WTC11 (cell line): ENCODE measurements around the gene PHLDA3. TPM values are rescaled to one million over a fixed set of nuclear protein-coding genes. Genes with fewer than 3 reads are reported as not detected.

Experiments used
- ATAC-seq: fragments of 200-7000 bp; cut with Tn5 transposase; 2 replicates; pipeline ENCODE4 v1.10.0; 2021; ENCODE audit warnings: mild to moderate bottlenecking, moderate library complexity
- CTCF ChIA-PET: fragments of 300-600 bp; sonication (Branson Sonifier 250); formaldehyde crosslinking; loops from one replicate; lab custom pipeline; 2021; ENCODE audit warnings: antibody characterized with exemption; lab: Charles Lee
- POLR2A ChIA-PET: fragments of 350-600 bp; sonication (Branson Sonifier 250); formaldehyde crosslinking; loops from one replicate; lab custom pipeline; 2021; ENCODE audit warnings: antibody characterized with exemption; lab: Charles Lee
- DNase-seq: peaks from one replicate; pipeline ENCODE4 v3.0.0; 2021; ENCODE audit warnings: low spot score
- H3K27ac Mint-ChIP-seq: 2 replicates; pipeline ENCODE4 v1.8.0; 2021; ENCODE audit warnings: mixed read lengths
- H3K27me3 Mint-ChIP-seq: 2 replicates; pipeline ENCODE4 v1.8.0; 2021; ENCODE audit warnings: low read depth, mild to moderate bottlenecking, moderate library complexity, mixed read lengths
- H3K36me3 Mint-ChIP-seq: 2 replicates; pipeline ENCODE4 v1.8.0; 2021; ENCODE audit warnings: mixed read lengths
- H3K4me1 Mint-ChIP-seq: 2 replicates; pipeline ENCODE4 v1.8.0; 2022; ENCODE audit warnings: mixed read lengths
- H3K4me3 Mint-ChIP-seq: 2 replicates; pipeline ENCODE4 v1.8.0; 2021; ENCODE audit warnings: mild to moderate bottlenecking, moderate library complexity, mixed read lengths
- H3K9me3 Mint-ChIP-seq: 2 replicates; pipeline ENCODE4 v1.8.0; 2021; ENCODE audit warnings: mixed read lengths
- CREB1 ChIP-seq: sonication (generic); formaldehyde crosslinking; IDR thresholded peaks from 2 replicates; pipeline ENCODE4 v1.8.0; 2023; ENCODE audit warnings: mild to moderate bottlenecking, missing genetic modification reagents
- E2F5 ChIP-seq: sonication (generic); formaldehyde crosslinking; IDR thresholded peaks from 2 replicates; pipeline ENCODE4 v1.8.1; 2022; ENCODE audit warnings: mild to moderate bottlenecking, moderate library complexity, missing genetic modification reagents
- ERG ChIP-seq: fragments of 250-450 bp; sonication (Bioruptor Pico); IDR thresholded peaks from 2 replicates; pipeline ENCODE4 v1.8.0; 2021; ENCODE audit warnings: mild to moderate bottlenecking
- ESRRA ChIP-seq: sonication (generic); formaldehyde crosslinking; IDR thresholded peaks from 2 replicates; pipeline ENCODE4 v1.8.1; 2022; ENCODE audit warnings: mild to moderate bottlenecking, missing genetic modification reagents, borderline replicate concordance
- ETV6 ChIP-seq: sonication (generic); formaldehyde crosslinking; IDR thresholded peaks from 2 replicates; pipeline ENCODE4 v1.8.1; 2022; ENCODE audit warnings: mild to moderate bottlenecking, missing genetic modification reagents
- FOXJ3 ChIP-seq: sonication (generic); formaldehyde crosslinking; IDR thresholded peaks from 2 replicates; pipeline ENCODE4 v1.9.0; 2021; ENCODE audit warnings: missing genetic modification reagents, mild to moderate bottlenecking, borderline replicate concordance
- IRF2 ChIP-seq: sonication (generic); formaldehyde crosslinking; IDR thresholded peaks from 2 replicates; pipeline ENCODE4 v1.8.0; 2022; ENCODE audit warnings: low read depth, missing genetic modification reagents, borderline replicate concordance
- KAT7 ChIP-seq: sonication (generic); formaldehyde crosslinking; IDR thresholded peaks from 2 replicates; pipeline ENCODE4 v1.8.1; 2023; ENCODE audit warnings: missing genetic modification reagents, mild to moderate bottlenecking, borderline replicate concordance
- NFATC4 ChIP-seq: fragments of 250-450 bp; sonication (Bioruptor Pico); IDR thresholded peaks from 2 replicates; pipeline ENCODE4 v1.9.0; 2021; ENCODE audit warnings: mild to moderate bottlenecking
- RORB ChIP-seq: fragments of 250-450 bp; sonication (Bioruptor Pico); IDR thresholded peaks from 2 replicates; pipeline ENCODE4 v1.9.0; 2021; ENCODE audit warnings: mild to moderate bottlenecking
- TEAD4 ChIP-seq: sonication (generic); formaldehyde crosslinking; IDR thresholded peaks from 2 replicates; pipeline ENCODE4 v1.8.0; 2022; ENCODE audit warnings: mild to moderate bottlenecking, missing genetic modification reagents
- USF2 ChIP-seq: sonication (generic); formaldehyde crosslinking; IDR thresholded peaks from 2 replicates; pipeline ENCODE4 v1.8.1; 2023; ENCODE audit warnings: mild to moderate bottlenecking, missing genetic modification reagents, moderate library complexity
- ZNF121 ChIP-seq: sonication (generic); formaldehyde crosslinking; IDR thresholded peaks from 2 replicates; pipeline ENCODE4 v1.8.0; 2023; ENCODE audit warnings: missing genetic modification reagents
- total RNA-seq: library from RNA; stranded (reverse); gene quantifications from 3 replicates; pipeline ENCODE4 v1.2.3, GENCODE V29; 2021
- TF ChIP-seq, protein P1 (sequence below): sonication (generic); formaldehyde crosslinking; IDR thresholded peaks from 2 replicates; pipeline ENCODE4 v1.8.0; 2022; ENCODE audit warnings: mild to moderate bottlenecking, missing genetic modification reagents
- TF ChIP-seq, protein P2 (sequence below): fragments of 250-450 bp; sonication (Bioruptor Pico); IDR thresholded peaks from 2 replicates; pipeline ENCODE4 v1.9.0; 2021; ENCODE audit warnings: mild to moderate bottlenecking, borderline replicate concordance
- TF ChIP-seq, protein P3 (sequence below): sonication (generic); formaldehyde crosslinking; IDR thresholded peaks from 2 replicates; pipeline ENCODE4 v1.8.1; 2023; ENCODE audit warnings: mild to moderate bottlenecking, missing genetic modification reagents, borderline replicate concordance

PHLDA3 gene
- total RNA-seq, 1 experiment from 2014 or later, result 95.1 TPM

DNA sequence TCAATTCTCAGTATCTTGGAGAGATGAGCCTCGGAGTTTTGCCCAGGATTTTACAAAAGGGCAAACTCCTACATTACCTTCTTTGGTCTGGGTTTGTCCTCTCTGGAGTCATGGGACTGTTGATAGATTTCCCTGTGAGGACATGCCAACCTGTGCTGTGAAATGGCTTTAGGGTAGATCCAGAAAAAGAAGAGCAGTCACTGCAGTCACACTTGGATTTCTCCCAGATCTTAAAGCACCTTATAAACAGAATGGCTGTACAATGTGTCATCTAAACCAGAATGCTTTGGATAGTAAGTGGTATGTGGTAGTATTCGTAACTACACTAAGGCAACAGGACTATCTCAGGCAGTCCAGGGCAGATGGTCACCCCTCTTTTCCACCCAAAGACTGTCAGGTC is 39.8 kb upstream of the PHLDA3 start (continued):
- no peak for TF ChIP-seq CREB1 (CRISPR knock-in tag)
- TF ChIP-seq ETV6 (CRISPR knock-in tag), result no peak
- TF ChIP-seq E2F5 (CRISPR knock-in tag), result no peak
- no peak for TF ChIP-seq USF2
- no peak for TF ChIP-seq ESRRA (CRISPR knock-in tag)
- TF ChIP-seq RORB (CRISPR knock-in tag), result no peak
- TF ChIP-seq ERG, result no peak
- no peak for TF ChIP-seq IRF2 (CRISPR knock-in tag)
- TF ChIP-seq, protein P1, sequence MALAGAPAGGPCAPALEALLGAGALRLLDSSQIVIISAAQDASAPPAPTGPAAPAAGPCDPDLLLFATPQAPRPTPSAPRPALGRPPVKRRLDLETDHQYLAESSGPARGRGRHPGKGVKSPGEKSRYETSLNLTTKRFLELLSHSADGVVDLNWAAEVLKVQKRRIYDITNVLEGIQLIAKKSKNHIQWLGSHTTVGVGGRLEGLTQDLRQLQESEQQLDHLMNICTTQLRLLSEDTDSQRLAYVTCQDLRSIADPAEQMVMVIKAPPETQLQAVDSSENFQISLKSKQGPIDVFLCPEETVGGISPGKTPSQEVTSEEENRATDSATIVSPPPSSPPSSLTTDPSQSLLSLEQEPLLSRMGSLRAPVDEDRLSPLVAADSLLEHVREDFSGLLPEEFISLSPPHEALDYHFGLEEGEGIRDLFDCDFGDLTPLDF (CRISPR knock-in tag), result no peak
- TF ChIP-seq ZNF121 (CRISPR knock-in tag), result no peak

GRCh38 chr1:201507360-201507675 is 38.3 kb upstream of the PHLDA3 start:
- Mint-ChIP-seq H3K4me3 (peak overlapping the region; percentile 61), H3K27ac (no peak overlapping the region), H3K36me3 (no peaks in the 10 kb centered on the region), H3K27me3 (peaks cover 39% of the 10 kb centered on the region), H3K9me3 (no peaks in the 10 kb centered on the region), H3K4me1 (peaks cover 50% of the 10 kb centered on the region)
- no peak for ATAC-seq
- ChIA-PET POLR2A (interaction anchor here (0.7 kb wide), 1 partner anchor 23 kb away, joined by 3 read pairs; no protein-coding TSS in a partner anchor), CTCF (interaction anchor here (0.6 to 5.6 kb wide), 7 partner anchors 12 to 68 kb away, joined by 3 to 63 read pairs (median 8); no protein-coding TSS in a partner anchor)
- DNase-seq, result no peak
- TF ChIP-seq E2F5 (CRISPR knock-in tag) (no peak), ZNF121 (CRISPR knock-in tag) (no peak), KAT7 (CRISPR knock-in tag) (peak; percentile 5; the same call in 1 of the 2 replicates)
- TF ChIP-seq, protein P1 (CRISPR knock-in tag), result no peak
- TF ChIP-seq, all 79 proteins: peak for 1

- Mint-ChIP-seq H3K9me3 (no peaks in the 10 kb centered on the region), H3K27me3 (peaks cover 39% of the 10 kb centered on the region), H3K36me3 (no peaks in the 10 kb centered on the region), H3K27ac (no peak within 1 kb of the TSS), H3K4me1 (peaks cover 49% of the 10 kb centered on the region), H3K4me3 (peak within 1 kb of the TSS; percentile 67)
- ChIA-PET POLR2A (interaction anchor here (0.7 to 2.0 kb wide), 2 partner anchors 23 to 25 kb away, joined by 3 to 11 read pairs; no protein-coding TSS in a partner anchor), CTCF (interaction anchor here (0.6 to 5.6 kb wide), 8 partner anchors 11 to 286 kb away, joined by 3 to 63 read pairs (median 6); no protein-coding TSS in a partner anchor)
- peak; percentile 19 for ATAC-seq
- DNase-seq, result peak; percentile 49
- TF ChIP-seq, protein P2, sequence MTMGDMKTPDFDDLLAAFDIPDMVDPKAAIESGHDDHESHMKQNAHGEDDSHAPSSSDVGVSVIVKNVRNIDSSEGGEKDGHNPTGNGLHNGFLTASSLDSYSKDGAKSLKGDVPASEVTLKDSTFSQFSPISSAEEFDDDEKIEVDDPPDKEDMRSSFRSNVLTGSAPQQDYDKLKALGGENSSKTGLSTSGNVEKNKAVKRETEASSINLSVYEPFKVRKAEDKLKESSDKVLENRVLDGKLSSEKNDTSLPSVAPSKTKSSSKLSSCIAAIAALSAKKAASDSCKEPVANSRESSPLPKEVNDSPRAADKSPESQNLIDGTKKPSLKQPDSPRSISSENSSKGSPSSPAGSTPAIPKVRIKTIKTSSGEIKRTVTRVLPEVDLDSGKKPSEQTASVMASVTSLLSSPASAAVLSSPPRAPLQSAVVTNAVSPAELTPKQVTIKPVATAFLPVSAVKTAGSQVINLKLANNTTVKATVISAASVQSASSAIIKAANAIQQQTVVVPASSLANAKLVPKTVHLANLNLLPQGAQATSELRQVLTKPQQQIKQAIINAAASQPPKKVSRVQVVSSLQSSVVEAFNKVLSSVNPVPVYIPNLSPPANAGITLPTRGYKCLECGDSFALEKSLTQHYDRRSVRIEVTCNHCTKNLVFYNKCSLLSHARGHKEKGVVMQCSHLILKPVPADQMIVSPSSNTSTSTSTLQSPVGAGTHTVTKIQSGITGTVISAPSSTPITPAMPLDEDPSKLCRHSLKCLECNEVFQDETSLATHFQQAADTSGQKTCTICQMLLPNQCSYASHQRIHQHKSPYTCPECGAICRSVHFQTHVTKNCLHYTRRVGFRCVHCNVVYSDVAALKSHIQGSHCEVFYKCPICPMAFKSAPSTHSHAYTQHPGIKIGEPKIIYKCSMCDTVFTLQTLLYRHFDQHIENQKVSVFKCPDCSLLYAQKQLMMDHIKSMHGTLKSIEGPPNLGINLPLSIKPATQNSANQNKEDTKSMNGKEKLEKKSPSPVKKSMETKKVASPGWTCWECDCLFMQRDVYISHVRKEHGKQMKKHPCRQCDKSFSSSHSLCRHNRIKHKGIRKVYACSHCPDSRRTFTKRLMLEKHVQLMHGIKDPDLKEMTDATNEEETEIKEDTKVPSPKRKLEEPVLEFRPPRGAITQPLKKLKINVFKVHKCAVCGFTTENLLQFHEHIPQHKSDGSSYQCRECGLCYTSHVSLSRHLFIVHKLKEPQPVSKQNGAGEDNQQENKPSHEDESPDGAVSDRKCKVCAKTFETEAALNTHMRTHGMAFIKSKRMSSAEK (CRISPR knock-in tag), result no peak
- no peak for TF ChIP-seq NFATC4 (CRISPR knock-in tag)
- TF ChIP-seq CREB1 (CRISPR knock-in tag), result no peak
- no peak for TF ChIP-seq TEAD4
- TF ChIP-seq, protein P3, sequence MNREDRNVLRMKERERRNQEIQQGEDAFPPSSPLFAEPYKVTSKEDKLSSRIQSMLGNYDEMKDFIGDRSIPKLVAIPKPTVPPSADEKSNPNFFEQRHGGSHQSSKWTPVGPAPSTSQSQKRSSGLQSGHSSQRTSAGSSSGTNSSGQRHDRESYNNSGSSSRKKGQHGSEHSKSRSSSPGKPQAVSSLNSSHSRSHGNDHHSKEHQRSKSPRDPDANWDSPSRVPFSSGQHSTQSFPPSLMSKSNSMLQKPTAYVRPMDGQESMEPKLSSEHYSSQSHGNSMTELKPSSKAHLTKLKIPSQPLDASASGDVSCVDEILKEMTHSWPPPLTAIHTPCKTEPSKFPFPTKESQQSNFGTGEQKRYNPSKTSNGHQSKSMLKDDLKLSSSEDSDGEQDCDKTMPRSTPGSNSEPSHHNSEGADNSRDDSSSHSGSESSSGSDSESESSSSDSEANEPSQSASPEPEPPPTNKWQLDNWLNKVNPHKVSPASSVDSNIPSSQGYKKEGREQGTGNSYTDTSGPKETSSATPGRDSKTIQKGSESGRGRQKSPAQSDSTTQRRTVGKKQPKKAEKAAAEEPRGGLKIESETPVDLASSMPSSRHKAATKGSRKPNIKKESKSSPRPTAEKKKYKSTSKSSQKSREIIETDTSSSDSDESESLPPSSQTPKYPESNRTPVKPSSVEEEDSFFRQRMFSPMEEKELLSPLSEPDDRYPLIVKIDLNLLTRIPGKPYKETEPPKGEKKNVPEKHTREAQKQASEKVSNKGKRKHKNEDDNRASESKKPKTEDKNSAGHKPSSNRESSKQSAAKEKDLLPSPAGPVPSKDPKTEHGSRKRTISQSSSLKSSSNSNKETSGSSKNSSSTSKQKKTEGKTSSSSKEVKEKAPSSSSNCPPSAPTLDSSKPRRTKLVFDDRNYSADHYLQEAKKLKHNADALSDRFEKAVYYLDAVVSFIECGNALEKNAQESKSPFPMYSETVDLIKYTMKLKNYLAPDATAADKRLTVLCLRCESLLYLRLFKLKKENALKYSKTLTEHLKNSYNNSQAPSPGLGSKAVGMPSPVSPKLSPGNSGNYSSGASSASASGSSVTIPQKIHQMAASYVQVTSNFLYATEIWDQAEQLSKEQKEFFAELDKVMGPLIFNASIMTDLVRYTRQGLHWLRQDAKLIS (CRISPR knock-in tag), result no peak
- TF ChIP-seq FOXJ3, result no peak
Observed at GRCh38 chr1:201506557-201507359, 37.8 kb upstream of the PHLDA3 start, which contains the start of gene CSRP1. CSRP1 (minus strand) TSS chr1:201507123; CDS start chr1:201496303, 10,820 bp downstream.
